H1 (cell line): ENCODE data around the gene RIMS3. TPM values are rescaled to one million over a fixed set of nuclear protein-coding genes. Genes with fewer than 3 reads are reported as not detected.

Experiments
- CBX5 ChIP-seq: fragments of 300-800, 300-1000 bp; sonication (generic); IDR thresholded peaks from 2 replicates; pipeline ENCODE4 v1.7.1; 2016; ENCODE audit warnings: antibody characterized with exemption, low read length, low read depth
- FOSL1 ChIP-seq: IDR thresholded peaks from 2 replicates; pipeline ENCODE4 v1.6.1; 2011; ENCODE audit warnings: mild to moderate bottlenecking, low read depth, low read length, moderate library complexity; ENCODE audit not compliant: insufficient read depth
- SAP30 ChIP-seq: fragments of 300-600 bp; sonication (generic); IDR thresholded peaks from 2 replicates; pipeline ENCODE4 v1.7.1; 2012; ENCODE audit warnings: low read length, moderate library complexity, mild to moderate bottlenecking, inconsistent platforms; ENCODE audit not compliant: insufficient read depth, insufficient replicate concordance
- TEAD4 ChIP-seq: IDR thresholded peaks from 2 replicates; pipeline ENCODE4 v1.6.1; 2012; ENCODE audit warnings: low read depth, low read length, inconsistent platforms, mixed read lengths
- YY1 ChIP-seq: IDR thresholded peaks from 2 replicates; pipeline ENCODE4 v1.6.1; 2011; ENCODE audit warnings: low read depth, mild to moderate bottlenecking, low read length
- polyA plus RNA-seq, 7 experiments: library from polyadenylated mRNA; depleted of rRNA in 3 of 7; stranded (reverse) in 5 of 7; unstranded in 2 of 7; fragments of >200 nt in 5 of 7; fragments of 200-250 nt in 2 of 7; gene quantifications; 1 replicate in 5 of 7; 2 replicates in 1 of 7; 4 replicates in 1 of 7; pipeline versions ENCODE4 v1.2.1 to v1.2.3, GENCODE V29; 2011 to 2013; ENCODE audit warnings: missing spikeins in 2 of 7, mixed read lengths in 2 of 7
- total RNA-seq: library from RNA; stranded (reverse); fragmentation: NEBNext Ultra II Directional; extraction: Animal tissue kit (Norgen Biotek cat#: 25700); gene quantifications from 2 replicates; pipeline ENCODE4 v1.2.1, GENCODE V29; 2021

RIMS3 gene
- total and polyA plus RNA-seq, 2 of the 8 experiments (the other 6 are each of a cell fraction or from before 2014, with no cell fraction given) = 13.3 to 20.6 TPM

- TF ChIP-seq FOSL1 (no peak), TEAD4 (no peak), SAP30 (no peak), CBX5 (no peak), YY1 (no peak)
These were observed 3.8 kb downstream of the RIMS3 start (continued) for GRCh38 chr1:40661678-40662077.
